GM12891 (cell line): ENCODE results near the gene RCC2.
A peak's percentile ranks its signal among the peaks of the same experiment; 100 is the strongest.

ENCODE experiments used
- DNase-seq: peaks from one replicate; pipeline ENCODE4 v3.0.0; 2011; ENCODE audit warnings: low spot score; ENCODE audit not compliant: insufficient read length
- FAIRE-seq: peaks from 2 replicates; lab custom pipeline; 2011; peaks lifted over from hg19 to GRCh38; lab: Jason Lieb, UNC
- PAX5 ChIP-seq: IDR thresholded peaks from 2 replicates; pipeline ENCODE4 v1.6.1; 2011; ENCODE audit warnings: low read length, moderate library complexity, mild to moderate bottlenecking; ENCODE audit not compliant: insufficient read depth, severe bottlenecking
- POLR2A ChIP-seq: IDR thresholded peaks from 2 replicates; pipeline ENCODE4 v1.6.1; 2011; ENCODE audit warnings: low read depth, low read length, control low read depth
- POLR2AphosphoS5 ChIP-seq: IDR thresholded peaks from 2 replicates; pipeline ENCODE4 v1.6.1; 2011; ENCODE audit warnings: low read depth, low read length, control low read depth
- POU2F2 ChIP-seq: IDR thresholded peaks from 2 replicates; pipeline ENCODE4 v1.6.1; 2011; ENCODE audit warnings: low read depth, mild to moderate bottlenecking, control low read depth, low read length, moderate library complexity
- SPI1 ChIP-seq: IDR thresholded peaks from 2 replicates; pipeline ENCODE4 v1.6.1; 2011; ENCODE audit warnings: low read depth, low read length, control low read depth
- TAF1 ChIP-seq: IDR thresholded peaks from 2 replicates; pipeline ENCODE4 v1.6.1; 2011; ENCODE audit warnings: low read depth, low read length, control low read depth

RCC2 gene

DNA sequence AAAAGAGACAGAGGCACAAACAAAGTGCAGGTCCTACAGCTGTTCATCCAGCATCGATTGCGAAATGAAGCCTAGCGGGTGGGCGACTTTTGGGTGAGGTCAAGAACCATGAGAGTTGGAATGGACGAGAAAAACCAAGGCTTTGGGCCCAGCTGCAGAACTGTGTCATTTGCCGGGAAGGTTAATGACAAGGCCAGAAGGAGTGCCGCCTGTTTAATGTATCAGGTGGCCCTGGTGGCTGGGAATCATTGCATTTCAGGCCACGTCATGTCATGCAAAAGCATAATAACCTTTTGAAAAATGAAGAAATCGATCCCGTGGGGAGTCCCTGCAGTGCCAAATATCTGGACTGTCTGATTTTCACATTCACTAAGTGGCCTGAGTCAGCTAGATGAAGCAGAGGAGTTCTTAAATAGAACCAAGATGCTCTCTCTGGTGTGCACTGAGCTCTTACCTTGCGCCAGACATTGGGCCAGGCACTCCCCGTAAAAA lies 8.1 kb upstream of the RCC2 start:
- no peak for DNase-seq
- TF ChIP-seq PAX5, result no peak
- TF ChIP-seq TAF1, result no peak
- TF ChIP-seq POLR2AphosphoS5, result no peak
- TF ChIP-seq POLR2A, result no peak
- no peak for TF ChIP-seq POU2F2
- TF ChIP-seq SPI1, result no peak
- no peak for FAIRE-seq

DNA sequence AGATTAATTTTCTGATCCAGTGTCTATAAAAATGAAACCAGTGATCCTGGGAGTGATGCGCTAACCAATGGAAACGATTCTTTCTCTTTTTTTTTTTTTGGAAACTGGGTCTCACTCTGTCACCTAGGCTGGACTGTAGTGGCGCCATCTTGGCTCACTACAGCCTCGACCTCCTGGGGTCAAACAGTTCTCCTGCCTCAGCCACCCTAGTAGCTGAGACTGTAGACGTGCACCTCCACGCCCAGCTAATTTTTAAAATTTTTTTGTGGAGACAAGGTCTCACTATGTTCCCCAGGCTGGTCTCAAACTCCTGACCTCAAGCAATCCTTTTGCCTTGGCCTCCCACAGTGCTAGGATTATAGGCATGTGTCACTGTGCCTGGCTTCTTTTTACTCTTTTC lies 3.4 kb upstream of the RCC2 start:
- FAIRE-seq, result no peak
- TF ChIP-seq POLR2AphosphoS5 (no peak), SPI1 (no peak), POU2F2 (no peak), POLR2A (no peak), TAF1 (no peak), PAX5 (no peak)
- DNase-seq, result no peak

DNA sequence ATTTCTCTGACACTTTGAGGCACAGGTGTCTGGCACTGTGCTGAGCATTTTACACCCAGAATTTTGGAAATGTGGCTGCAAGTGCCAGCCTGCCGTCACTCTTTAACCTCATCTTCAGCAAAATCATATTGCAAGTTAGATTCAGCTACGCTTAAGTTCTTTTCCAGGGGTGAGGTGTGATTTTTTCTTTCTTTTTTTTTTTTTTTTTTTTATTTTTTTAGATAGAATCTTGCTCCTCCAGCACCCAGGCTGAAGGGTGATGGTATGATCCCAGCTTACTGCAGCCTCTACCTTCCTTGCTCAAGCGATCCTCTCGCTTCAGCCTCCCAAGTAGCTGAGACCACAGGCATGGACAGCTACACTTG lies 2.5 kb upstream of the RCC2 start:
- FAIRE-seq (no peak), DNase-seq (no peak)
- no peak for TF ChIP-seq SPI1
- TF ChIP-seq PAX5, result no peak
- no peak for TF ChIP-seq TAF1
- TF ChIP-seq POLR2AphosphoS5, result no peak
- no peak for TF ChIP-seq POU2F2
- no peak for TF ChIP-seq POLR2A

DNA sequence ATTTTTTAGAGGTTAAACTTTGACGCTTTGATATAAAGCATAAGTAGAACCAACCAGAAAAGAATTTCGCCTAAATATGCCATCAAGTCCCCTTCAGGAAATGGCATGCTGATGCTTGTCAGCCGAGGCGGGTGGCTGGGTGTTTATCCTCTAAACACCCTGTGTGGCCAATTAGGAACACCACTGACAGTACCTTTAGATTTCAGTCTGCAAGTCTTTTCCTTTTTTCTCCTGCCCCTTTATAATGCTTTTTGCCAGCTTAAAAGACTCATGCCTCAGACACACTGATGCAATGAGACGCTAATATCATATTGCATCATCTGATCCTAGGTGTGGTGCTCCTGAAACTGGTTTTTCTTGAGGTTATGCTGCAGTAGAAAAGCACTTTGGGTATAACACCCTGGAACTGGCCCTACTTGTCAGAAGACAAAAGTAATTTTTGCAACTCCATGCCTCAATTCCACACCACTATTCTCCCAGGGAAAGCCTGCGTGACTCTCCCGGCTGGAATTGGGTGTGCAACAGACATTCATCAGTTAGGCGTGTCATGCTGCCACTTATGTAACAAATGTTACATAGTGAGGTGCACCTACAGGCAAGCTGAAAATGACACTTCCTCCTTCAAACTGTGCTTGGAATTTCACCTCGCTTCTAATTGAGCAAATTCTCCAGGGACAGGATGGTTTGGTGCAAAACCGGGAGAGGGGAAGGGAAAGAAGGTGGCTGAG lies 2.0 kb upstream of the RCC2 start:
- DNase-seq (no peak), FAIRE-seq (no peak)
- TF ChIP-seq TAF1 (no peak), SPI1 (peak; percentile 35; the same call in 1 of the 2 replicates)

DNA sequence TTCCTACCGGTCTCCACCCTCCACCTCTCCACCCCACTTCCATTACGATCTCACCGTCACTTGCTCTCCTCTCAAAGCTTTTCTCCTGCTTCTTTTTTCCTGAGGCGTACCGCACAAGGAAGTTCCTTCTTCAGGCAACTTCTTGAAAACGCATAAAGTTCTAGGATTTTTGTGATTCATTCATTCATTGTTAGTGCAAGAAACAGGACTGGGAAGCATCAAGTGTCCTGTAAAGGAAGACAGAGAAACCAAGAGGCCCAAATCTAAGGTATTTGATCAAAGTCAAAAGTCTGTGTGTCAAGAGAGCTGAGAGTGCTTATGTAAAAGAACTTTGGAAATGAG lies 1.3 kb upstream of the RCC2 start:
- DNase-seq (no peak), FAIRE-seq (no peak)
- no peak for TF ChIP-seq PAX5
- TF ChIP-seq POU2F2, result no peak
- no peak for TF ChIP-seq TAF1
- TF ChIP-seq SPI1, result no peak
- no peak for TF ChIP-seq POLR2AphosphoS5
- TF ChIP-seq POLR2A, result no peak

DNA sequence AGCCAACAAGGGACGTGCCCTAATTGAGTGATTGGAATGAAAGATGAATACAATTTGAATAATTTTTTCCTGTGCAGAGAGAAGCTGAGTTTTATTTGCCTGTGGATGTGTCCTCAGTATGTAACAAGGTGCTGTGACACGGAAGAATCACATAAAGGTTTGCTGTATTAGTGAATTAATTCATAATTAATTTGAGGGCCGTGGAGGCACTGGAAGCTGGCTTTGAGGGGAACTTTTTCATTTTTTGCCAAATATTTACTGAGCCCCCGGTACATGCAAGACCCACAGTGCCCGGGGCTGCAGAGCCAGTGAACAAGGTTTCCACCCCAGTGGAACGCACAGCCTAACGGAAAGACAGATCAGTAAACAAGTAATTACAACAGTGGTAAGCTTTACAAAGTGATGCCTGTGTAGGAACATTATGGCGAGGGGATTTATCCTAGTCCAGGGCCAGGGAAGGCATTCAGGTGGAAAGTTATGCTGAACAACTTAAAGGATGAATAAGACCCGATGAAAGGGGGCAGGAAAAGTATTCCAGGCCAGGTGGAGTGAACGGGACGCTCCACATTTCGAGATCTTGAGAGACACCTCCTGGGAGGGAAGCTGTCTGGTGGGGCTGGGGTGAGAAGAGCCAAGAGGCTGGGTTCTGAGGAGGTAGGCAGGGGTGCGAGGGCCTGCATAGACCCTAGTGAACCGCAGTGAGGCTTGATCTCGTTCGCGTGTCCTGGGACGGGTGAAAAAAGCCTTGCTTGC lies 773 bp upstream of the RCC2 start:
- DNase-seq, result no peak
- TF ChIP-seq PAX5 (no peak), POLR2AphosphoS5 (no peak), SPI1 (no peak), POLR2A (no peak), POU2F2 (no peak), TAF1 (no peak)
- no peak for FAIRE-seq

DNA sequence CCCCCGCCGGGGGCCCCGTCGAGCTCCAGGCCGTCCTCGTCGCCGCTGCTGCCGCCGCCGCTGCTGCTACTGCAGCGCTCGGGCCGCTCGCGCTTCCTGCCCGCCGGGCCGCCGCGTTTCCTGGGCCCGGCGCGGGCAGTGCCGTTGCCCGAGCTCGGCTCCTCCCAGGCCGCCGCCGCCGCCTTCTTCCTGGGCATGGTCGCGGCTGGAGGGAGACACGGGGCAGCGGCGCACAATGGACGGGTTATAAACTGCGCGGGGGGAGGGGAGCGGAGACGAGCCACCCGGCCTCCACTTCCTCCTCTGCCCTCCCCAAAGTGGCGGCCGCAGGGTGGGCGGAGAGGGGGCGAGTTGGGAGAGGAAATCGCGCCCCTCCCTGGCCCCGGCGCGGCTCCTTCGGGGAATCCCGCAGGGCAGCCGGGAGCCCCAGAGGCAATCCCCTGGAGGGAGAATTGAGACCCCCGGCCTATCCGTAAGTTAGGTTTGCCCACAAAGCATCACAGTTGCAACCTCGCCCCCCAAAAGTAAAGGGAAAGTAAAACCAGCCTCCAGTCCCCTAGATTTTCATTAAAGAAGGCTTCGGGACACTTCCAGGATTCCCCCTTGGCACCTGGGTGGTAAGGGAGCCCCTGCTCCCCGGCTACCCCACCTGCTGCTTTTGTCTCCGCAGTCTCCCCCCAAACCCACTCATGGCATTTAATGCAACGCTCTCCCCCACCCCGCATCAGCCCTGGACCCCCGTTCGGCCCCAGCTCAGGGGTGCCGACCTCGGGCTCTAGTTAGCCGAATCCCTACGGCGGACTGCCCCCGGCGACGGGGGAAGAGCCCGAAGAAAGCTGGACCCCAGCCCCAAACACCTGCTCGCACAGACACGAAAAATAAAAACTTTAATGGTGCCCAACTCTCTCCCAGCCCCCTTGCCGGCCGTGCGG lies 893 bp downstream of the RCC2 start:
- 0 out of 2 replicates have a peak, but pooled peaks have one; percentile 52 for TF ChIP-seq POLR2AphosphoS5
- TF ChIP-seq TAF1, result peak; percentile 45; the same call in 1 of the 2 replicates
- peak; percentile 11 for TF ChIP-seq PAX5
- no peak for TF ChIP-seq POLR2A
- TF ChIP-seq SPI1, result peak; percentile 73
- TF ChIP-seq POU2F2, result no peak
- DNase-seq (no peak), FAIRE-seq (peak; percentile 20)

DNA sequence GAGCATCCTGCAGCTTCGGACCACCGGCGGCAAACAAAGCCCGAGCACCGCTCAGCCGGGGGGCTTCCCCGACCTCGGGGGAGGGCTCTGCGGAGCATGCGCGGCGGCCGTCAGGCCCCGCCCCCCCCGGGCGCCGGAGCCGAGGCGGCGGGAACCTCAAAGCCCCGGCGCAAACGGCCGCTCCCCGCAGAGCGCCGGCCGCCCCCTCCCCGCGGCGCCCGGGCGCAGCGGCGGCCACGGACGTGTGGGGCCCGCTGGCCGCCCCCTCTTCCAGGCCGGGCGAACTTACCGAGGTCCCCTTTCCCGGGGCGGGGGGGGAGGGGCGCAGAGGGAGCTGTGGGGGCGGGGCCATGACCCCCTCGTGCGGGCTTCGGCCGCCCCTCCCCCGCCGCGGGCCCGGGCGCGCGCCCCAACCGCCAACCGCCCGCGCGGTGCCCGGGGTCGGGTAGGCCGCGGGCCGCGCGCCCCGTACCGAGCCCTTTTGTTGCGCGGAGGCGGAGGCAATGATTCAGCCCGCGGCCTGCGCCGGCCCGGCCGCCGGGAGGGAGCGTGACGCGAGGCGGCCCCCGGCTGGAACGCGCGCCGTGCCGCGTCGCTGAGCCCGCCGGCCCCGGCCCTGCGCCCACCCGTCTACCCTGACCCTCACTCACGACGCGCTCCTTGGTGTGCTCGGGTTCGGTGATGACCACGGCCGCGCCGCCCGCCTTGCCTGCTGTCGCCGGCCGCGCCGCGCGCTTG lies 1.7 kb downstream of the RCC2 start:
- DNase-seq (peak; percentile 83), FAIRE-seq (no peak)
- no peak for TF ChIP-seq POLR2A
- no peak for TF ChIP-seq SPI1
- TF ChIP-seq TAF1, result no peak
- TF ChIP-seq POU2F2, result no peak
- no peak for TF ChIP-seq PAX5
- TF ChIP-seq POLR2AphosphoS5, result no peak
